Measurements from ENCODE around the gene ENOX1. TPM values are rescaled to one million over a fixed set of nuclear protein-coding genes. Genes with fewer than 3 reads are reported as not detected.

The ENOX1 gene
- polyA plus RNA-seq, 1 donor (not counting 4 experiments of a cell fraction or from before 2014, with no cell fraction given), result 1.1 TPM

GRCh38 chr13:43260999-43261398 lies 525.8 kb downstream of the ENOX1 start:
- Histone ChIP-seq H3K27ac (ENCODE audit: control insufficient read depth, insufficient read depth, low read length) (peak overlapping the region; percentile 44), H3K36me3 (ENCODE audit: control insufficient read depth in 2 of 2, extremely low read depth in 1 of 2, insufficient read depth in 2 of 2, low read length in 2 of 2) (no peaks in the 10 kb centered on the region), H3K79me2 (ENCODE audit: control insufficient read depth, insufficient read depth, low read length) (no peaks in the 10 kb centered on the region), H3K9ac (ENCODE audit: control insufficient read depth, extremely low read depth, insufficient read depth, low read length) (no peak overlapping the region), H3K4me3 (ENCODE audit: control insufficient read depth in 2 of 3, extremely low read depth in 1 of 3, insufficient read depth in 2 of 3, low read depth in 1 of 3, low read length in 3 of 3) (no peak overlapping the region), H4K20me1 (ENCODE audit: control insufficient read depth, extremely low read depth, insufficient read depth, low read length) (no peaks in the 10 kb centered on the region), H3K9me3 (ENCODE audit: control insufficient read depth, low read depth, low read length) (no peaks in the 10 kb centered on the region), H3K27me3 (ENCODE audit: control insufficient read depth, extremely low read depth, insufficient read depth, low read length) (no peaks in the 10 kb centered on the region), H3K9me1 (ENCODE audit: control insufficient read depth, extremely low read depth, insufficient read depth, low read length) (no peaks in the 10 kb centered on the region), H2AFZ (ENCODE audit: control insufficient read depth, low read length) (peak overlapping the region; percentile 56), H3K4me2 (ENCODE audit: control insufficient read depth, extremely low read depth, insufficient read depth, low read depth, low read length) (peak overlapping the region; percentile 4), H3K4me1 (ENCODE audit: control insufficient read depth, extremely low read depth, insufficient read depth, low read length) (peaks cover 31% of the 10 kb centered on the region)
- TF ChIP-seq, protein P1, sequence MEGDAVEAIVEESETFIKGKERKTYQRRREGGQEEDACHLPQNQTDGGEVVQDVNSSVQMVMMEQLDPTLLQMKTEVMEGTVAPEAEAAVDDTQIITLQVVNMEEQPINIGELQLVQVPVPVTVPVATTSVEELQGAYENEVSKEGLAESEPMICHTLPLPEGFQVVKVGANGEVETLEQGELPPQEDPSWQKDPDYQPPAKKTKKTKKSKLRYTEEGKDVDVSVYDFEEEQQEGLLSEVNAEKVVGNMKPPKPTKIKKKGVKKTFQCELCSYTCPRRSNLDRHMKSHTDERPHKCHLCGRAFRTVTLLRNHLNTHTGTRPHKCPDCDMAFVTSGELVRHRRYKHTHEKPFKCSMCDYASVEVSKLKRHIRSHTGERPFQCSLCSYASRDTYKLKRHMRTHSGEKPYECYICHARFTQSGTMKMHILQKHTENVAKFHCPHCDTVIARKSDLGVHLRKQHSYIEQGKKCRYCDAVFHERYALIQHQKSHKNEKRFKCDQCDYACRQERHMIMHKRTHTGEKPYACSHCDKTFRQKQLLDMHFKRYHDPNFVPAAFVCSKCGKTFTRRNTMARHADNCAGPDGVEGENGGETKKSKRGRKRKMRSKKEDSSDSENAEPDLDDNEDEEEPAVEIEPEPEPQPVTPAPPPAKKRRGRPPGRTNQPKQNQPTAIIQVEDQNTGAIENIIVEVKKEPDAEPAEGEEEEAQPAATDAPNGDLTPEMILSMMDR (optimal IDR thresholded peaks at IDR 0.05 in 1 of 3, IDR thresholded peaks at IDR 0.05 in 1 of 3, conservative IDR thresholded peaks at IDR 0.05 in 1 of 3; ENCODE audit: extremely low read depth in 1 of 3, insufficient read depth in 2 of 3, low read length in 3 of 3), result no peak
- TF ChIP-seq EZH2 (IDR thresholded peaks at IDR 0.05; ENCODE audit: low read length), result no peak
- FAIRE-seq (peak; percentile 23), DNase-seq (ENCODE audit: low read depth, low spot score) (no peak)
- dilution Hi-C loops (cut with MboI; ENCODE audit: extremely low pct_ligation_motif_present, low sequenced_read_pairs), result no loop called here

GRCh38 chr13:43258771-43259170 lies 528.0 kb downstream of the ENOX1 start:
- TF ChIP-seq, protein P1 (optimal IDR thresholded peaks at IDR 0.05 in 1 of 3, IDR thresholded peaks at IDR 0.05 in 1 of 3, conservative IDR thresholded peaks at IDR 0.05 in 1 of 3; ENCODE audit: extremely low read depth in 1 of 3, insufficient read depth in 2 of 3, low read length in 3 of 3), result no peak
- no peak for TF ChIP-seq EZH2 (IDR thresholded peaks at IDR 0.05; ENCODE audit: low read length)
- no peak overlapping the region for H3K27ac ChIP-seq (ENCODE audit: control insufficient read depth, insufficient read depth, low read length)
- H2AFZ ChIP-seq (ENCODE audit: control insufficient read depth, low read length), result no peak overlapping the region
- no peaks in the 10 kb centered on the region for H3K79me2 ChIP-seq (ENCODE audit: control insufficient read depth, insufficient read depth, low read length)
- DNase-seq (ENCODE audit: low read depth, low spot score), result no peak
- FAIRE-seq, result no peak
- dilution Hi-C loops (cut with MboI; ENCODE audit: extremely low pct_ligation_motif_present, low sequenced_read_pairs), result no loop called here
- peaks cover 27% of the 10 kb centered on the region for H3K4me1 ChIP-seq (ENCODE audit: control insufficient read depth, extremely low read depth, insufficient read depth, low read length)
- H3K9me1 ChIP-seq (ENCODE audit: control insufficient read depth, extremely low read depth, insufficient read depth, low read length), result no peaks in the 10 kb centered on the region
- no peaks in the 10 kb centered on the region for H3K9me3 ChIP-seq (ENCODE audit: control insufficient read depth, low read depth, low read length)
- H3K9ac ChIP-seq (ENCODE audit: control insufficient read depth, extremely low read depth, insufficient read depth, low read length), result no peak overlapping the region
- H3K27me3 ChIP-seq (ENCODE audit: control insufficient read depth, extremely low read depth, insufficient read depth, low read length), result no peaks in the 10 kb centered on the region
- no peaks in the 10 kb centered on the region for H3K36me3 ChIP-seq (ENCODE audit: control insufficient read depth in 2 of 2, extremely low read depth in 1 of 2, insufficient read depth in 2 of 2, low read length in 2 of 2)
- no peak overlapping the region for H3K4me2 ChIP-seq (ENCODE audit: control insufficient read depth, extremely low read depth, insufficient read depth, low read depth, low read length)
- no peak overlapping the region for H3K4me3 ChIP-seq (ENCODE audit: control insufficient read depth in 2 of 3, extremely low read depth in 1 of 3, insufficient read depth in 2 of 3, low read depth in 1 of 3, low read length in 3 of 3)
- H4K20me1 ChIP-seq (ENCODE audit: control insufficient read depth, extremely low read depth, insufficient read depth, low read length), result no peaks in the 10 kb centered on the region

All from keratinocyte (primary cell).